SU-DHL-6 (cell line): Measurements from ENCODE around the gene COLQ.

Experiments
- H2AFZ ChIP-seq: fragments of 200-600 bp; sonication (generic); 2 replicates; pipeline ENCODE4 v1.6.1; 2014; ENCODE audit warnings: low read depth, mild to moderate bottlenecking, moderate library complexity, mixed read lengths, antibody characterized with exemption, low read length; ENCODE audit not compliant: severe bottlenecking
- H3F3A ChIP-seq: fragments of 200-600 bp; shearing (Covaris generic); 2 replicates; pipeline ENCODE4 v1.6.0; 2016; ENCODE audit warnings: antibody characterized with exemption, mild to moderate bottlenecking; ENCODE audit not compliant: insufficient read depth
- H3K27ac ChIP-seq: fragments of 200-600 bp; sonication (generic); 2 replicates; pipeline ENCODE4 v1.5.1; 2016; ENCODE audit warnings: low read depth, mild to moderate bottlenecking, low read length, moderate library complexity, mixed read lengths
- H3K27me3 ChIP-seq: fragments of 200-600 bp; sonication (generic), shearing (Covaris generic); 2 replicates; pipeline ENCODE4 v1.6.0; 2014; ENCODE audit warnings: mild to moderate bottlenecking, low read length
- H3K36me3 ChIP-seq: fragments of 200-600 bp; sonication (generic); 2 replicates; pipeline ENCODE4 v1.6.1; 2014; ENCODE audit warnings: mild to moderate bottlenecking, low read length, mixed read lengths
- H3K4me2 ChIP-seq: fragments of 300-600, 200-600 bp; shearing (Covaris generic), sonication (generic); 2 replicates; pipeline ENCODE4 v1.6.0; 2014; ENCODE audit warnings: low read length, low read depth, mild to moderate bottlenecking; ENCODE audit not compliant: poor library complexity, severe bottlenecking
- H3K4me3 ChIP-seq: fragments of 200-600 bp; sonication (generic); 2 replicates; pipeline ENCODE4 v1.5.1; 2014; ENCODE audit warnings: antibody characterized with exemption, low read length, mild to moderate bottlenecking, mixed read lengths; ENCODE audit not compliant: insufficient read depth, poor library complexity, severe bottlenecking
- H3K79me2 ChIP-seq: fragments of 200-600 bp; sonication (generic); 2 replicates; pipeline ENCODE4 v1.6.1; 2014; ENCODE audit warnings: mild to moderate bottlenecking, low read length, moderate library complexity; ENCODE audit not compliant: insufficient read depth
- H3K9ac ChIP-seq: fragments of 200-600 bp; sonication (generic); 2 replicates; pipeline ENCODE4 v1.7.0; 2014; ENCODE audit warnings: mild to moderate bottlenecking, low read length
- H3K9me2 ChIP-seq: fragments of 200-600 bp; sonication (generic); replicated peaks from 2 replicates; pipeline ENCODE4 v1.6.1; 2014; ENCODE audit warnings: low read length; ENCODE audit not compliant: insufficient read depth
- H3K9me3 ChIP-seq: fragments of 200-600 bp; sonication (generic); 2 replicates; pipeline ENCODE4 v1.6.1; 2014; ENCODE audit warnings: low read length, mixed read lengths; ENCODE audit not compliant: insufficient read depth
- H4K20me1 ChIP-seq: fragments of 200-600 bp; sonication (generic); 2 replicates; pipeline ENCODE4 v1.6.1; 2014; ENCODE audit warnings: low read depth, mild to moderate bottlenecking, antibody characterized with exemption, low read length, moderate library complexity, mixed read lengths
- EZH2phosphoT487 ChIP-seq: fragments of 200-600 bp; sonication (generic), shearing (Covaris generic); conservative IDR thresholded peaks from 2 replicates; pipeline ENCODE4 v1.6.1; 2018; ENCODE audit warnings: mild to moderate bottlenecking, antibody characterized with exemption, low read length, moderate library complexity, mixed read lengths
- TF ChIP-seq, protein P1 (sequence below): fragments of 200-600 bp; sonication (generic); IDR thresholded peaks from one replicate; pipeline ENCODE4 v1.5.1; 2017; ENCODE audit warnings: antibody characterized with exemption, mild to moderate bottlenecking, low read length, moderate library complexity; ENCODE audit not compliant: insufficient read depth, poor library complexity, severe bottlenecking

Gene COLQ

DNA sequence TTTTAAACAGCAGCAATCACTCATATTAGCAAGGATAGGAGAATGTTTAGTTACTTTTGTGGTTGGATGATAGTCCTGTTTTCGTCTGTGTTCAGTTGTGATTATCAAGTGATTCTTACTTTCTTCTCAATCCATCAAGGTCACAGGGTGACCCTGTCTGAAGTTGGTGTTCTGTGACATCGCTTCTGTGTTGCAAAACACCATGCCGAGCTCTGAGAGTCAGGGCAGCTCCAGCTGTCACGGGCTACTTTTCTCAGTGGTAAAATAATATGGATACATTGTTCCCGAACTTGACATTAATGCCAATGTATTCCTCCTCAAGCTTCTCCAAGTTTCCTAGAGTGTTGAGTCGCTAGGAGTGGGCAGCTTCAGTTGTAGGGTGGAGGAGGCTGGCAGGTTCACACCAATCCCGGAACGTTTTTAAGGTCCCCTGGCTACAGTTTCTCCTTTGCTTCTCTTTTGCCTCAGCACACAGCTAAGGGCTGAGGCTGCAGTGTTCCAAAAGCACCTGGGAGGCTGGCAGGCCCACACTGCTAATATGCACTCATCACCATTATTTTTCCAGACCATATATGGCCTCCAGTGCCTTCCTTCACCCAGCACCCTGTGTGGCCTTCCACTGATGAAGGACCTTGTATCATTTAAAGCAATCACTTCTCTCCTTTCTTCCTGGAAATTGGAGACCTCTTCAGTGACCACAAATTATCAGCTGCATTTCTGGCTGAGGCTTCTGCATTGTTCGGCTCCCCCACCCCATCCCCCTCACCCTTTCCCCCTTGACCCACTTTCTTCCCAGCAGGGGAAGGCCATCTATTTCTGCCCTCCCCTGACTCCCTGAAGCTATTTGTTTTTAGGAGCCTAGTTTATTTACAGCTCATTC lies 25.8 kb downstream of the COLQ start:
- Histone ChIP-seq H3K27ac (no peak overlapping the region), H3K27me3 (no peaks in the 10 kb centered on the region), H3K9me2 (no peaks in the 10 kb centered on the region), H4K20me1 (no peaks in the 10 kb centered on the region), H3K9me3 (no peaks in the 10 kb centered on the region), H3K36me3 (no peaks in the 10 kb centered on the region), H3K79me2 (no peaks in the 10 kb centered on the region), H3K4me2 (no peak overlapping the region), H3K4me3 (no peak overlapping the region), H3K9ac (no peak overlapping the region), H2AFZ (no peak overlapping the region), H3F3A (no peaks in the 10 kb centered on the region)
- TF ChIP-seq, protein P1, sequence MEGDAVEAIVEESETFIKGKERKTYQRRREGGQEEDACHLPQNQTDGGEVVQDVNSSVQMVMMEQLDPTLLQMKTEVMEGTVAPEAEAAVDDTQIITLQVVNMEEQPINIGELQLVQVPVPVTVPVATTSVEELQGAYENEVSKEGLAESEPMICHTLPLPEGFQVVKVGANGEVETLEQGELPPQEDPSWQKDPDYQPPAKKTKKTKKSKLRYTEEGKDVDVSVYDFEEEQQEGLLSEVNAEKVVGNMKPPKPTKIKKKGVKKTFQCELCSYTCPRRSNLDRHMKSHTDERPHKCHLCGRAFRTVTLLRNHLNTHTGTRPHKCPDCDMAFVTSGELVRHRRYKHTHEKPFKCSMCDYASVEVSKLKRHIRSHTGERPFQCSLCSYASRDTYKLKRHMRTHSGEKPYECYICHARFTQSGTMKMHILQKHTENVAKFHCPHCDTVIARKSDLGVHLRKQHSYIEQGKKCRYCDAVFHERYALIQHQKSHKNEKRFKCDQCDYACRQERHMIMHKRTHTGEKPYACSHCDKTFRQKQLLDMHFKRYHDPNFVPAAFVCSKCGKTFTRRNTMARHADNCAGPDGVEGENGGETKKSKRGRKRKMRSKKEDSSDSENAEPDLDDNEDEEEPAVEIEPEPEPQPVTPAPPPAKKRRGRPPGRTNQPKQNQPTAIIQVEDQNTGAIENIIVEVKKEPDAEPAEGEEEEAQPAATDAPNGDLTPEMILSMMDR, result no peak
- TF ChIP-seq EZH2phosphoT487, result no peak

DNA sequence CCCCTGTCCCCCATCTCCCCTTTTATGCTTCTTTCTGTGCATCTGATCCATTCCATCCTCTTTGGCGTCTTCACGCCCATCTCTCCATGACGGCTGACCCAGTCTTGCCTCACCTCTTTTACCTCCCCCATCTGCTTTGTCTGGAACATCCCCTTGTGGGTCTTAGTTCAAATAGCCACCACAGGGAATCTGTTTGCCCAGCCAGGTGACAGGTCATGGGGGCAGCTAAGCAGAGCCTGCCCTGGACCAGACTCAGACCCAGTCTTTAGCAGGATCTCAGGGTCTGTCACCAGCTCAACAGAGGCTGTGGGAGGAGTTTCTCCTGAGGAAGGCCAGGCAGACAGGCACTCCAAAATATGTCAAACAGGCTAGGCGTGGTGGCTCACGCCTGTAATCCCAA lies 28.1 kb downstream of the COLQ start:
- H3K4me3 ChIP-seq, result no peak overlapping the region
- H3K27me3 ChIP-seq, result no peaks in the 10 kb centered on the region
- no peaks in the 10 kb centered on the region for H4K20me1 ChIP-seq
- H3K4me2 ChIP-seq, result no peak overlapping the region
- H3K9me3 ChIP-seq, result no peaks in the 10 kb centered on the region
- H3K79me2 ChIP-seq, result no peaks in the 10 kb centered on the region
- H2AFZ ChIP-seq, result no peak overlapping the region
- TF ChIP-seq, protein P1, result no peak
- no peak for TF ChIP-seq EZH2phosphoT487
- no peaks in the 10 kb centered on the region for H3F3A ChIP-seq
- no peaks in the 10 kb centered on the region for H3K9me2 ChIP-seq
- no peaks in the 10 kb centered on the region for H3K36me3 ChIP-seq
- no peak overlapping the region for H3K9ac ChIP-seq
- H3K27ac ChIP-seq, result no peak overlapping the region

DNA sequence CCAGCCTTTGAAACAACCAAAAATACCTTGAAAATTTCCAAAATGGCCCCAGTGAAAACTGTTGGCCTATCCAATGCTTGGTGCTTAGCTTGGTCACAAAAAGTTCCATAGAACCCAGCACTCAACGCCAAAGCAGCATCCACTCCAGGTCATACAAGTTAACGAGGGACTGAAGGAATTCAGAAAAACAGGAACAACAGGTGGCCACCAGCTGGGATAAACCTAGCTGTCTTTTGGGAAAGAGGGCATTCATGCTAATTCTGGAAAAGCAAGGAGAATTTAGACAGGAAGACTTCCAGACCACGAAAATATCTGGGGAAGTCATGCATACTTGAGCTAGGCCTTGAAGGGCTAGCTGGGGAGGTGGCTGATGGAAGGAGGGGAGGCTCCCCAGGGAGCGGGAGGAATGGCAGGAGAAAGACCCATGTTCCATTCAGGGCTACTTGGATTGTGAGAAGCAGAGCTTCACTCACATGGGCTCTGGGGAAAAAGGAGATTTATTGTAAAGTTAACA lies 28.6 kb downstream of the COLQ start:
- Histone ChIP-seq H3K9me2 (no peaks in the 10 kb centered on the region), H3K27ac (no peak overlapping the region), H3K4me2 (no peak overlapping the region), H3F3A (no peaks in the 10 kb centered on the region), H3K4me3 (no peak overlapping the region), H3K36me3 (no peaks in the 10 kb centered on the region), H4K20me1 (no peaks in the 10 kb centered on the region), H3K27me3 (no peaks in the 10 kb centered on the region), H2AFZ (no peak overlapping the region), H3K79me2 (no peaks in the 10 kb centered on the region), H3K9ac (no peak overlapping the region), H3K9me3 (no peaks in the 10 kb centered on the region)
- TF ChIP-seq, protein P1, result no peak
- TF ChIP-seq EZH2phosphoT487, result no peak
